HG03039 (cell line): ENCODE results near the gene ALDH18A1.

ENCODE experiments used
- ATAC-seq: cut with Tn5 transposase; IDR thresholded peaks from one replicate; pipeline ENCODE4 v1.9.1; 2021; ENCODE audit warnings: mild to moderate bottlenecking, moderate library complexity; ENCODE audit not compliant: unreplicated experiment

ALDH18A1 gene

GRCh38 chr10:95559471-95559870 lies 97.0 kb downstream of the ALDH18A1 start:
- no peak for ATAC-seq

GRCh38 chr10:95558593-95559320 lies 97.8 kb downstream of the ALDH18A1 start:
- ATAC-seq: no peak

DNA sequence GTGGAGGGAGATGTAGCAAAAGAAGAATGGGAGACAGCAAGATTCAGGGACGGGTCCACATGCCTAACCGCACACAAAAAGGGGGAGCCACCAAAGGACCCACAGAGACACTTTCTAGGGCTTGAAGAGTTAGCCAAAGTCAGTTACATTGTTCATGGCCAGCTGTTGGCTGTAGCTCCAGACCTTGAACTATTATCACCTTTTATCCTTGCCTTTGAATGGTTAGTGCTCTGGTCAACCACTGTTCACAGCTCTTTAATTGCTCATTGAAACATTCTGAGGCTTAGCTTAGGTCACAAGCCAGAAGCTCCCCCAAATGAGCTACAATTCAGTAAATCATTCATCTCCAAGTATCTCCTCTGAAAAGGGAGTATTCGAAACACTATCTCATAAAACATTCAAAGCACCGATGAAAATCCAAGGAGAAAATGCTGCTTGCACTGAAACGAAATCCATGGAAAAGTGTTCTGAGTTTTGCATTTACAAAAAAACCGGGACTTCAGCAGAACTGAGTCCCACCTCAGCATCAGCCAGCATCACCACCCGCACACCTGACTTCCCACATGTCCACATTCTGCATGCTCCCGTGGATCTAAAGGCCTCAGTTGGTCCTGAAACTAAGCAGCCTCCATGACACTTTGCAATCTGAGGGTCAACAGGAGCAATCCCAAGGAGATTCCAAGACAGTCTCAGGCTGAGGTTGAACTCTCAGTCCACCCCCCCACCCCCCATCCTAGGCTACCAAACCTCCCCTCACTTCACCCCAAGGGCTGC lies 99.3 kb downstream of the ALDH18A1 start:
- ATAC-seq: no peak
